Activated B cell treated with CpG ODN at 0.5 μM for 24 hours (primary cell): ENCODE measurements around the gene DOP1A. TPM values are rescaled to one million over a fixed set of nuclear protein-coding genes. Genes with fewer than 3 reads are reported as not detected.

Source experiments
- ATAC-seq: fragments of 200-7000 bp; cut with Tn5 transposase; one replicate; pipeline ENCODE4 v1.10.0; 2021; ENCODE audit warnings: low read depth, mild to moderate bottlenecking, moderate library complexity
- CTCF ChIA-PET: fragments of 350-600 bp; sonication (Branson Sonifier 250); formaldehyde crosslinking; loops from one replicate; lab custom pipeline; 2021; ENCODE audit warnings: antibody characterized with exemption; lab: Charles Lee
- POLR2A ChIA-PET: fragments of 350-600 bp; sonication (Branson Sonifier 250); formaldehyde crosslinking; loops from one replicate; lab custom pipeline; 2021; ENCODE audit warnings: antibody characterized with exemption; lab: Charles Lee
- DNase-seq: peaks from one replicate; pipeline ENCODE4 v3.0.0; 2022
- H3K27ac Mint-ChIP-seq: one replicate; pipeline ENCODE4 v1.8.0; 2020; ENCODE audit warnings: mixed read lengths
- H3K27me3 Mint-ChIP-seq: one replicate; pipeline ENCODE4 v1.8.0; 2021; ENCODE audit warnings: mixed read lengths
- H3K36me3 Mint-ChIP-seq: one replicate; pipeline ENCODE4 v1.8.0; 2021; ENCODE audit warnings: low read depth, mixed read lengths
- H3K4me1 Mint-ChIP-seq: one replicate; pipeline ENCODE4 v1.8.0; 2021; ENCODE audit warnings: mixed read lengths
- H3K4me3 Mint-ChIP-seq: one replicate; pipeline ENCODE4 v1.8.0; 2020; ENCODE audit warnings: mild to moderate bottlenecking, mixed read lengths
- H3K9me3 Mint-ChIP-seq: one replicate; pipeline ENCODE4 v1.8.0; 2020; ENCODE audit warnings: mixed read lengths
- CTCF ChIP-seq: fragments of 200-600 bp; IDR thresholded peaks from one replicate; pipeline ENCODE4 v1.8.0; 2022; ENCODE audit warnings: antibody characterized with exemption, mild to moderate bottlenecking
- intact Hi-C: fragments of 100-400 bp; cut with micrococcal nuclease; formaldehyde crosslinking; loops from one replicate; pipeline ENCODE4 v1.15.1; 2024
- total RNA-seq: library from RNA; stranded (reverse); gene quantifications from 2 replicates; pipeline ENCODE4 v1.2.3, GENCODE V29; 2022

The DOP1A gene
- total RNA-seq, 1 donor from 2014 or later, result 30.8 TPM

GRCh38 chr6:83125425-83125824 lies 58.0 kb downstream of the DOP1A start:
- CTCF ChIA-PET, result no interaction called here
- Mint-ChIP-seq H3K27ac (no peak overlapping the region), H3K4me1 (no peaks in the 10 kb centered on the region), H3K4me3 (no peak overlapping the region), H3K36me3 (peaks cover 71% of the 10 kb centered on the region), H3K9me3 (no peaks in the 10 kb centered on the region), H3K27me3 (no peaks in the 10 kb centered on the region)
- no peak for DNase-seq
- no peak for ATAC-seq
- TF ChIP-seq CTCF, result no peak
- POLR2A ChIA-PET, result no interaction called here
- intact Hi-C loops, result no loop called here

- ATAC-seq (no peak), DNase-seq (no peak)
- Mint-ChIP-seq H3K36me3 (peaks cover 71% of the 10 kb centered on the region), H3K27ac (no peak overlapping the region), H3K4me3 (no peak overlapping the region), H3K27me3 (no peaks in the 10 kb centered on the region), H3K9me3 (no peaks in the 10 kb centered on the region), H3K4me1 (no peaks in the 10 kb centered on the region)
- TF ChIP-seq CTCF, result no peak
- CTCF ChIA-PET, result interaction anchor here (1.5 kb wide), 1 partner anchor 60 kb away, joined by 4 read pairs; the partner anchor contains the start of gene UBE3D
- intact Hi-C loops, result no loop called here
- POLR2A ChIA-PET, result no interaction called here
Measured at GRCh38 chr6:83126223-83126622, 58.8 kb downstream of the DOP1A start.

GRCh38 chr6:83126807-83127206 lies 59.3 kb downstream of the DOP1A start:
- Mint-ChIP-seq H3K4me1 (no peaks in the 10 kb centered on the region), H3K27ac (peak overlapping the region; percentile 46), H3K9me3 (no peaks in the 10 kb centered on the region), H3K27me3 (no peaks in the 10 kb centered on the region), H3K36me3 (peaks cover 74% of the 10 kb centered on the region), H3K4me3 (no peak overlapping the region)
- ChIA-PET POLR2A (no interaction called here), CTCF (interaction anchor here (1.5 kb wide), 1 partner anchor 61 kb away, joined by 4 read pairs; the partner anchor contains the start of gene UBE3D)
- no peak for ATAC-seq
- DNase-seq, result no peak
- TF ChIP-seq CTCF, result no peak
- intact Hi-C loops, result no loop called here

DNA sequence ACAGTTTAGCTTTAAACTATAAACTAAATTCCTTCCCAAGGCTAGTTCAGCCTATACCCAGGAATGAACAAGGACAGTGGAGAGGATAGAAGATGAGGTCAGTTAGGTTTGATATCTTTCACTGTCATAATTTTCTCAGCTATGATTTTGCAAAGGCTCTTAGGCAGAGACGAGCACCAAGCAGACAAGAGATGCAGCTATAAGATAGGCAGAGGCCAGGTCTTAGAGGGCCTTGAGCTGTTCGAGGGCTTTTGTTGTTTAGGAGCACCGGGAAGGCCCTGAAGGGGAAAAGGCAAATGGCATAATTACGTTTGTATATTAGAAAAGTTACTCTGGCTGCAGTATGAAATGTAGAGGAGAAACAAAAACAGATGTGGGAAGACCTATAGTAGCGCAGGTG lies 59.8 kb downstream of the DOP1A start:
- ChIA-PET POLR2A (no interaction called here), CTCF (interaction anchor here (1.5 kb wide), 1 partner anchor 61 kb away, joined by 4 read pairs; the partner anchor contains the start of gene UBE3D)
- intact Hi-C loops, result no loop called here
- no peaks in the 10 kb centered on the region for H3K9me3 Mint-ChIP-seq
- H3K27me3 Mint-ChIP-seq, result no peaks in the 10 kb centered on the region
- H3K36me3 Mint-ChIP-seq, result peaks cover 75% of the 10 kb centered on the region
- no peak overlapping the region for H3K27ac Mint-ChIP-seq
- H3K4me3 Mint-ChIP-seq, result no peak overlapping the region
- ATAC-seq (no peak), DNase-seq (no peak)
- TF ChIP-seq CTCF, result no peak
- H3K4me1 Mint-ChIP-seq, result no peaks in the 10 kb centered on the region

- DNase-seq (no peak), ATAC-seq (no peak)
- POLR2A ChIA-PET, result no interaction called here
- CTCF ChIA-PET, result no interaction called here
- no peak overlapping the region for H3K4me3 Mint-ChIP-seq
- H3K4me1 Mint-ChIP-seq, result no peaks in the 10 kb centered on the region
- no peaks in the 10 kb centered on the region for H3K9me3 Mint-ChIP-seq
- no peaks in the 10 kb centered on the region for H3K27me3 Mint-ChIP-seq
- H3K36me3 Mint-ChIP-seq, result peaks cover 77% of the 10 kb centered on the region
- intact Hi-C loops, result no loop called here
- TF ChIP-seq CTCF, result no peak
- no peak overlapping the region for H3K27ac Mint-ChIP-seq
Measured at GRCh38 chr6:83127976-83128375, 60.5 kb downstream of the DOP1A start.
